ENCODE measurements around the gene VASH1.

DNA sequence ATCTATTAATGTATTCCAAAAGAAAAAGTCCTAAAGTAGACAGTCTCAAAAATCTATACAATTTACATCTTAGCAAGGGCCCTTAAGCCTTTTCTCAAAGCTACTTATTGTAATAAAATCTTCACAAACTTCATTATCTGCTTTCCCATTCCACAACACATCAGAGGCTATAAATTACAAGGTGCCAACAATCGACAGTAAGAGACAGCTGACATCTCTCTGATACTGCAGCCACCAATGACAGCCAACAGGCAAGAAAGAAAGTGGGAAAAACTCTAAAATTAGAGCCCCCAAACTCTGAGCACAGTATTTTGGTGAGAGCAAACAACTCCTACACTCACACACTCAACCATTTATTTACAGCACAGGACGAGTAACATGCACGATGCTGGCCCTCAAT lies 49.3 kb downstream of the VASH1 start:
- TF ChIP-seq CTCF (IDR thresholded peaks at IDR 0.05): no peak
- no peak for TF ChIP-seq POLR2A (IDR thresholded peaks at IDR 0.05)
- no peak for TF ChIP-seq POLR2AphosphoS5 (IDR thresholded peaks at IDR 0.05)
- TF ChIP-seq EP300 (IDR thresholded peaks at IDR 0.05; ENCODE audit: low read depth): no peak
